Calu3 (cell line): Measurements from ENCODE around the gene SUSD3. TPM values are rescaled to one million over a fixed set of nuclear protein-coding genes. Genes with fewer than 3 reads are reported as not detected.

Experiments used
- BruUV-seq: library from RNA; stranded (reverse); fragments of 400-500 nt; replicated peaks from 2 replicates; lab custom pipeline; 2021; lab: Mats Ljungman, UMichigan
- CTCF ChIA-PET: fragments of 300-600 bp; sonication (Branson Sonifier 250); formaldehyde crosslinking; loops from one replicate; lab custom pipeline; 2022; ENCODE audit warnings: antibody characterized with exemption; lab: Charles Lee
- DNase-seq: peaks from one replicate; pipeline ENCODE4 v3.0.0; 2022
- H3K27ac Mint-ChIP-seq: one replicate; pipeline ENCODE4 v1.8.0; 2022; ENCODE audit warnings: mixed read lengths; ENCODE audit not compliant: unreplicated experiment
- H3K27me3 Mint-ChIP-seq: one replicate; pipeline ENCODE4 v1.8.0; 2022; ENCODE audit warnings: mixed read lengths; ENCODE audit not compliant: unreplicated experiment
- H3K36me3 Mint-ChIP-seq: one replicate; pipeline ENCODE4 v1.8.0; 2022; ENCODE audit warnings: mild to moderate bottlenecking, moderate library complexity, mixed read lengths; ENCODE audit not compliant: insufficient read depth, unreplicated experiment
- H3K4me1 Mint-ChIP-seq: one replicate; pipeline ENCODE4 v1.8.0; 2022; ENCODE audit warnings: mild to moderate bottlenecking, low read depth, mixed read lengths; ENCODE audit not compliant: unreplicated experiment
- H3K4me3 Mint-ChIP-seq: one replicate; pipeline ENCODE4 v1.8.0; 2022; ENCODE audit warnings: mild to moderate bottlenecking, low read depth, moderate library complexity, mixed read lengths; ENCODE audit not compliant: unreplicated experiment
- H3K9me3 Mint-ChIP-seq: one replicate; pipeline ENCODE4 v1.8.0; 2022; ENCODE audit warnings: low read depth, mixed read lengths; ENCODE audit not compliant: unreplicated experiment
- CTCF ChIP-seq: fragments of 200-600 bp; IDR thresholded peaks from one replicate; pipeline ENCODE4 v1.8.0; 2022; ENCODE audit warnings: antibody characterized with exemption; ENCODE audit not compliant: unreplicated experiment
- intact Hi-C: fragments of 100-400 bp; cut with micrococcal nuclease; formaldehyde crosslinking; loops from one replicate; pipeline ENCODE4 v1.10.0; 2022; ENCODE audit not compliant: unreplicated experiment
- total RNA-seq: library from RNA; stranded (reverse); gene quantifications from 2 replicates; pipeline ENCODE4 v1.2.3, GENCODE V29; 2022

Gene SUSD3
- total RNA-seq, 1 experiment from 2014 or later: 1.3 TPM

- CTCF ChIA-PET: interaction anchor here (0.6 kb wide), 1 partner anchor 107 kb away, joined by 7 read pairs; no protein-coding TSS in a partner anchor
- peaks cover 8% of the 10 kb centered on the region for H3K4me1 Mint-ChIP-seq
- DNase-seq: no peak
- no peak overlapping the region for H3K27ac Mint-ChIP-seq
- peaks cover 20% of the 10 kb centered on the region for H3K36me3 Mint-ChIP-seq
- no peak overlapping the region for H3K4me3 Mint-ChIP-seq
- no peaks in the 10 kb centered on the region for H3K9me3 Mint-ChIP-seq
- no TSS peak for BruUV-seq
- no peaks in the 10 kb centered on the region for H3K27me3 Mint-ChIP-seq
- TF ChIP-seq CTCF: no peak
- intact Hi-C loops: no loop called here
Measured at GRCh38 chr9:93130861-93131481, 72.5 kb downstream of the SUSD3 start.

GRCh38 chr9:93131599-93132286 is 73.2 kb downstream of the SUSD3 start:
- no TSS peak for BruUV-seq

GRCh38 chr9:93132287-93132927 is 73.9 kb downstream of the SUSD3 start:
- no peak overlapping the region for H3K27ac Mint-ChIP-seq
- BruUV-seq: no TSS peak
- H3K36me3 Mint-ChIP-seq: peaks cover 20% of the 10 kb centered on the region
- no peaks in the 10 kb centered on the region for H3K27me3 Mint-ChIP-seq
- peaks cover 8% of the 10 kb centered on the region for H3K4me1 Mint-ChIP-seq
- H3K4me3 Mint-ChIP-seq: peak overlapping the region; percentile 71
- CTCF ChIA-PET: no interaction called here
- TF ChIP-seq CTCF: no peak
- DNase-seq: no peak
- intact Hi-C loops: no loop called here
- H3K9me3 Mint-ChIP-seq: no peaks in the 10 kb centered on the region

More at GRCh38 chr9:93131599-93132286, 73.2 kb downstream of the SUSD3 start:
- Mint-ChIP-seq H3K4me1 (peaks cover 8% of the 10 kb centered on the region), H3K4me3 (no peak overlapping the region), H3K27me3 (no peaks in the 10 kb centered on the region), H3K9me3 (no peaks in the 10 kb centered on the region), H3K36me3 (peaks cover 20% of the 10 kb centered on the region), H3K27ac (no peak overlapping the region)
- TF ChIP-seq CTCF: no peak
- no peak for DNase-seq
- intact Hi-C loops: no loop called here
- CTCF ChIA-PET: no interaction called here

GRCh38 chr9:93132946-93133680 is 74.6 kb downstream of the SUSD3 start:
- no peaks in the 10 kb centered on the region for H3K9me3 Mint-ChIP-seq
- peaks cover 20% of the 10 kb centered on the region for H3K36me3 Mint-ChIP-seq
- intact Hi-C loops: no loop called here
- no peak overlapping the region for H3K27ac Mint-ChIP-seq
- peak overlapping the region; percentile 71 for H3K4me3 Mint-ChIP-seq
- CTCF ChIA-PET: no interaction called here
- BruUV-seq: TSS peak; percentile 69
- H3K4me1 Mint-ChIP-seq: peaks cover 8% of the 10 kb centered on the region
- no peak for TF ChIP-seq CTCF
- DNase-seq: peak; percentile 11
- H3K27me3 Mint-ChIP-seq: no peaks in the 10 kb centered on the region
